ENCODE measurements around the gene GPX4.

The GPX4 gene

DNA sequence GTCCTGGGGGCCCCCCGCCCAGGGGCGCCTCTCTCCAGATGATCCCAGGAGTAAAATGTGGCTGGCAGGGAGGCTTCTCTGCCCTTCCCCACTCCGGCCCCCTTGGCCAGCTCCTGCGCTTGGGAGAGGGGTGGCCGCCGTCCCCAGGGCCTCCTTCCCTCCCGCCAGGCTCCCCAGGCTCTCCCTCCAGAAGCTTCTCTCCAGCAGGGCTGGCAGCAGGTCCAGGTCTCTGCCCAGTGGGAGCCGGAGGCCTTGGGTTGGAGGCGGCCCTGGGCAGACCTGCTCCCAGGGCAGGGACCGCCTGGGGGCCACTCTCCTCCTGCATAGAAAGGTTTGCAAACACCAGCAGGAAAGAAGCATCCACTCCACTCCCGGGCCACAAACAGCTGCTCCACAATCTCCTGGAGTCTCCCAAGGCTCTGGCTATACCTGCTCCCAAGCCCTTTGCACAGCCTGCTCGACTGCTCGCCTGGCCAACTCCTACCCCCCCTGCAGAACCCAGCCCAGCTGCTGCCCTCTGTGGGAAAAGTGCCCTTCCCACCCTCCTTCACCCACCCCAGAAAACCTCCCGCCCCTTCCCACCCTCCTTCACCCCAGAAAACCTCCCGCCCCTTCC, 44.2 kb downstream of the GPX4 start:
- no peak overlapping the region for H3K4me3 ChIP-seq (ENCODE audit: insufficient read depth, low read depth, low read length)
- peaks cover 18% of the 10 kb centered on the region for H3K4me1 ChIP-seq (ENCODE audit: control insufficient read depth, insufficient read depth, low read length)
- no peaks in the 10 kb centered on the region for H3K9me3 ChIP-seq (ENCODE audit: control insufficient read depth, low read length)
- H3K27ac ChIP-seq (ENCODE audit: insufficient read depth, low read depth, low read length, poor library complexity, severe bottlenecking), result no peak overlapping the region
- 83 to 87% methylated on average over 13 of the region's 15 CpGs for WGBS, 2 experiments
- H3K27me3 ChIP-seq (ENCODE audit: control insufficient read depth, insufficient read depth, low read length, poor library complexity, severe bottlenecking), result no peaks in the 10 kb centered on the region
- H3K36me3 ChIP-seq (ENCODE audit: control insufficient read depth, insufficient read depth, low read length), result peaks cover 12% of the 10 kb centered on the region

- Histone ChIP-seq H3K27me3 (ENCODE audit: control insufficient read depth, insufficient read depth, low read length, poor library complexity, severe bottlenecking) (no peaks in the 10 kb centered on the region), H3K9me3 (ENCODE audit: control insufficient read depth, low read length) (no peaks in the 10 kb centered on the region), H3K4me3 (ENCODE audit: insufficient read depth, low read depth, low read length) (no peak overlapping the region), H3K27ac (ENCODE audit: insufficient read depth, low read depth, low read length, poor library complexity, severe bottlenecking) (no peak overlapping the region), H3K4me1 (ENCODE audit: control insufficient read depth, insufficient read depth, low read length) (peaks cover 18% of the 10 kb centered on the region), H3K36me3 (ENCODE audit: control insufficient read depth, insufficient read depth, low read length) (peaks cover 9% of the 10 kb centered on the region)
- 95 to 96% methylated on average over 39 of the region's 39 CpGs for WGBS, 2 experiments
These were observed 45.7 kb downstream of the GPX4 start for GRCh38 chr19:1149259-1150045.

- Histone ChIP-seq H3K4me1 (ENCODE audit: control insufficient read depth, insufficient read depth, low read length) (peaks cover 21% of the 10 kb centered on the region), H3K4me3 (ENCODE audit: insufficient read depth, low read depth, low read length) (no peak overlapping the region), H3K27ac (ENCODE audit: insufficient read depth, low read depth, low read length, poor library complexity, severe bottlenecking) (no peak overlapping the region), H3K27me3 (ENCODE audit: control insufficient read depth, insufficient read depth, low read length, poor library complexity, severe bottlenecking) (no peaks in the 10 kb centered on the region), H3K36me3 (ENCODE audit: control insufficient read depth, insufficient read depth, low read length) (peaks cover 9% of the 10 kb centered on the region), H3K9me3 (ENCODE audit: control insufficient read depth, low read length) (no peaks in the 10 kb centered on the region)
- WGBS, 2 experiments, result 95 to 96% methylated on average over 33 of the region's 33 CpGs
These were observed 46.7 kb downstream of the GPX4 start for GRCh38 chr19:1150333-1151036.

- Histone ChIP-seq H3K27me3 (ENCODE audit: control insufficient read depth, insufficient read depth, low read length, poor library complexity, severe bottlenecking) (no peaks in the 10 kb centered on the region), H3K9me3 (ENCODE audit: control insufficient read depth, low read length) (no peaks in the 10 kb centered on the region), H3K36me3 (ENCODE audit: control insufficient read depth, insufficient read depth, low read length) (peaks cover 9% of the 10 kb centered on the region), H3K4me1 (ENCODE audit: control insufficient read depth, insufficient read depth, low read length) (peaks cover 24% of the 10 kb centered on the region), H3K27ac (ENCODE audit: insufficient read depth, low read depth, low read length, poor library complexity, severe bottlenecking) (no peak overlapping the region), H3K4me3 (ENCODE audit: insufficient read depth, low read depth, low read length) (no peak overlapping the region)
- 93 to 94% methylated on average over 12 of the region's 12 CpGs for WGBS, 2 experiments
These were observed 47.4 kb downstream of the GPX4 start for GRCh38 chr19:1151037-1151724.

DNA sequence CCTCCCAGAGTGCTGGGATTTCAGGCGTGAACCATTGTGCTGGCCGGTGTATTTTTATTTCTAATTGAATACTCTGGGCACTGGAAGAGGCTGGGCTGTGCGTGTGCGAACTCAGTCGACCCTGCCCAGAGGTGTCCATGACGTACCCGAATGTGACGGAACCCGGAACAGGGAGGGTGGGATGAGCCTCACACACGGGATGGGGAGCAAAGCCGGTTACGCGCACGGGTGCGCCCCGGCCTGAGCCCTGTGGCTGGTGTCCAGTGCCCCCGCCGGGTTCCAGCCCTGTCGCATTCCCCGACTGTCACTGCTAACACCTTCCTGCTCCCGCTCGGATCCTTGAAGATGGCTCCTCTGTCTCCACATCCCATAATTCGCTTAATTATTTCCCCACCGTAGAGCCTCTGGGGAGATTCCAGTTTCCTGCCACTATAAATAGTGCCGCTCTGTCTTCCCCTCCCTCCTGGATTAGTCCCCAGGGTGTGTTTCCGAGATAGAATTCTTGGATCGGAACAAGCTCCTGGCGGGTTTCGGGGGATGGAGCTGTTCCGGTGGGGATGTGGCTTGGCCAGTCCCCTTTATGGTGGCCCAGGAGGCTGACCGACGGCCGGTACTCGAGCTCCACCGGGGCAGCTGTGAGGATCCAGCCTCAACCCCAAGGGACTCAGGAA, 48.3 kb downstream of the GPX4 start:
- H3K4me3 ChIP-seq (ENCODE audit: insufficient read depth, low read depth, low read length), result no peak overlapping the region
- no peaks in the 10 kb centered on the region for H3K9me3 ChIP-seq (ENCODE audit: control insufficient read depth, low read length)
- no peaks in the 10 kb centered on the region for H3K27me3 ChIP-seq (ENCODE audit: control insufficient read depth, insufficient read depth, low read length, poor library complexity, severe bottlenecking)
- WGBS, 2 experiments, result 94 to 95% methylated on average over 35 of the region's 35 CpGs
- H3K36me3 ChIP-seq (ENCODE audit: control insufficient read depth, insufficient read depth, low read length), result peaks cover 9% of the 10 kb centered on the region
- H3K27ac ChIP-seq (ENCODE audit: insufficient read depth, low read depth, low read length, poor library complexity, severe bottlenecking), result no peak overlapping the region
- peaks cover 22% of the 10 kb centered on the region for H3K4me1 ChIP-seq (ENCODE audit: control insufficient read depth, insufficient read depth, low read length)

- peaks cover 11% of the 10 kb centered on the region for H3K4me1 ChIP-seq (ENCODE audit: control insufficient read depth, insufficient read depth, low read length)
- peaks cover 9% of the 10 kb centered on the region for H3K36me3 ChIP-seq (ENCODE audit: control insufficient read depth, insufficient read depth, low read length)
- no peak overlapping the region for H3K4me3 ChIP-seq (ENCODE audit: insufficient read depth, low read depth, low read length)
- 95 to 96% methylated on average over 58 of the region's 58 CpGs for WGBS, 2 experiments
- no peaks in the 10 kb centered on the region for H3K27me3 ChIP-seq (ENCODE audit: control insufficient read depth, insufficient read depth, low read length, poor library complexity, severe bottlenecking)
- no peak overlapping the region for H3K27ac ChIP-seq (ENCODE audit: insufficient read depth, low read depth, low read length, poor library complexity, severe bottlenecking)
- H3K9me3 ChIP-seq (ENCODE audit: control insufficient read depth, low read length), result no peaks in the 10 kb centered on the region
These were observed 50.3 kb downstream of the GPX4 start for GRCh38 chr19:1153891-1154730.

DNA sequence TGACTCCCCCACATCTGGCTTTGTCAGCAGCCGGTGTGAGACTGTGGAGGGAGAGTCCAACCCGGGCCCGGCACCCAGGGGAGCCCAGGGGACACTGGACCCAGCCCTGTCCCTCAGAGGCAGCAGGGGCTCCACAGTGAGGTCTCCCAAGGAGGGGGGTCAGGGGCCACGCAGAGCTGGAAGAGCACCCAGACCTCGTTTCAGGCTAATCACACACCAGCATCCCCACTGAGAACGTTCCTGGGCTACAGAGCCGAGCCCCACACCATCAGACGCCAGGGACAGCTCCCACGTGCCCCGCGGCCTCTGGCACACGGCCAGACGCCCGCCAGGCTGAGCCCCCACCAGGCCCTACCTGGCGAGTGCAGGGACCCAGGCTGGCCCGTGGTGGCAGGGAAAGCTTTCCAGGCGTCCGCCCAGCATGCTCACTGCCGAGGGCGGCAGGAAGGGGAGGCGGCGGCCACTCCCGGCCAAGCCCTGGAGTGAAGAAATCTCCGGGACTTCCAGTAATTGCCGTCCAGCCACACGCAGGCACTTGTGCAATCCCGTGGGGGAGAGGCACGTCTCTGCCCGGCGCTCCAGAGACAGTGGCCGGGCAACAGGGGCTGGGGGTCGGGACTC, 51.0 kb downstream of the GPX4 start:
- Histone ChIP-seq H3K27me3 (ENCODE audit: control insufficient read depth, insufficient read depth, low read length, poor library complexity, severe bottlenecking) (no peaks in the 10 kb centered on the region), H3K36me3 (ENCODE audit: control insufficient read depth, insufficient read depth, low read length) (peaks cover 9% of the 10 kb centered on the region), H3K4me3 (ENCODE audit: insufficient read depth, low read depth, low read length) (no peak overlapping the region), H3K4me1 (ENCODE audit: control insufficient read depth, insufficient read depth, low read length) (peaks cover 11% of the 10 kb centered on the region), H3K27ac (ENCODE audit: insufficient read depth, low read depth, low read length, poor library complexity, severe bottlenecking) (no peak overlapping the region), H3K9me3 (ENCODE audit: control insufficient read depth, low read length) (no peaks in the 10 kb centered on the region)
- WGBS, 2 experiments, result 90 to 91% methylated on average over 32 of the region's 32 CpGs

GRCh38 chr19:1155352-1156304, 51.8 kb downstream of the GPX4 start:
- H3K9me3 ChIP-seq (ENCODE audit: control insufficient read depth, low read length), result no peaks in the 10 kb centered on the region
- peaks cover 11% of the 10 kb centered on the region for H3K4me1 ChIP-seq (ENCODE audit: control insufficient read depth, insufficient read depth, low read length)
- H3K27ac ChIP-seq (ENCODE audit: insufficient read depth, low read depth, low read length, poor library complexity, severe bottlenecking), result no peak overlapping the region
- no peak overlapping the region for H3K4me3 ChIP-seq (ENCODE audit: insufficient read depth, low read depth, low read length)
- peaks cover 9% of the 10 kb centered on the region for H3K36me3 ChIP-seq (ENCODE audit: control insufficient read depth, insufficient read depth, low read length)
- WGBS, 2 experiments, result 89 to 91% methylated on average over 29 of the region's 29 CpGs
- H3K27me3 ChIP-seq (ENCODE audit: control insufficient read depth, insufficient read depth, low read length, poor library complexity, severe bottlenecking), result no peaks in the 10 kb centered on the region
